Effector memory CD4-positive, alpha-beta T cell (primary cell): ENCODE measurements around the gene FAM32A.

Experiments used
- DNase-seq, 3 donors: peaks; one replicate each; pipeline ENCODE4 v3.0.0-alpha.2; 2020
- H3K27ac ChIP-seq: 2 replicates; pipeline ENCODE4 v1.7.0; 2013; ENCODE audit warnings: mild to moderate bottlenecking, low read length, moderate library complexity; ENCODE audit not compliant: insufficient read depth, poor library complexity, severe bottlenecking
- H3K27me3 ChIP-seq: replicated peaks from 2 replicates; pipeline ENCODE4 v1.7.0; 2013; ENCODE audit warnings: mild to moderate bottlenecking, low read length; ENCODE audit not compliant: insufficient read depth, control insufficient read depth, poor library complexity, severe bottlenecking
- H3K36me3 ChIP-seq: 2 replicates; pipeline ENCODE4 v1.7.0; 2013; ENCODE audit warnings: mild to moderate bottlenecking, low read length, moderate library complexity; ENCODE audit not compliant: control insufficient read depth, insufficient read depth
- H3K4me1 ChIP-seq: 2 replicates; pipeline ENCODE4 v1.7.0; 2013; ENCODE audit warnings: low read length, mild to moderate bottlenecking; ENCODE audit not compliant: control insufficient read depth, insufficient read depth, poor library complexity, severe bottlenecking
- H3K4me3 ChIP-seq: 2 replicates; pipeline ENCODE4 v1.7.0; 2013; ENCODE audit warnings: low read length, low read depth, mild to moderate bottlenecking; ENCODE audit not compliant: insufficient read depth, poor library complexity, severe bottlenecking
- H3K9me3 ChIP-seq: 2 replicates; pipeline ENCODE4 v1.7.0; 2013; ENCODE audit warnings: mild to moderate bottlenecking, low read length, moderate library complexity; ENCODE audit not compliant: control insufficient read depth

FAM32A gene

GRCh38 chr19:16188521-16188920 lies 3.3 kb downstream of the FAM32A start:
- no peaks in the 10 kb centered on the region for H3K27me3 ChIP-seq
- no peak for DNase-seq
- peaks cover 13% of the 10 kb centered on the region for H3K4me1 ChIP-seq
- no peaks in the 10 kb centered on the region for H3K9me3 ChIP-seq
- H3K27ac ChIP-seq = no peak overlapping the region
- H3K36me3 ChIP-seq = peaks cover 43% of the 10 kb centered on the region
- no peak overlapping the region for H3K4me3 ChIP-seq

GRCh38 chr19:16190198-16190597 lies 5.0 kb downstream of the FAM32A start:
- H3K4me1 ChIP-seq = peaks cover 8% of the 10 kb centered on the region
- no peaks in the 10 kb centered on the region for H3K27me3 ChIP-seq
- no peak overlapping the region for H3K4me3 ChIP-seq
- DNase-seq = no peak
- H3K9me3 ChIP-seq = no peaks in the 10 kb centered on the region
- H3K36me3 ChIP-seq = peaks cover 43% of the 10 kb centered on the region
- no peak overlapping the region for H3K27ac ChIP-seq

GRCh38 chr19:16190736-16191135 lies 5.5 kb downstream of the FAM32A start:
- H3K36me3 ChIP-seq = peaks cover 43% of the 10 kb centered on the region
- no peak for DNase-seq
- H3K27me3 ChIP-seq = no peaks in the 10 kb centered on the region
- H3K4me1 ChIP-seq = peaks cover 7% of the 10 kb centered on the region
- H3K9me3 ChIP-seq = no peaks in the 10 kb centered on the region
- no peak overlapping the region for H3K27ac ChIP-seq
- no peak overlapping the region for H3K4me3 ChIP-seq

- Histone ChIP-seq H3K9me3 (no peaks in the 10 kb centered on the region), H3K27ac (no peak overlapping the region), H3K36me3 (peaks cover 43% of the 10 kb centered on the region)
Measured at GRCh38 chr19:16191216-16191908, 6.2 kb downstream of the FAM32A start.

GRCh38 chr19:16193466-16193865 lies 8.3 kb downstream of the FAM32A start:
- Histone ChIP-seq H3K27me3 (no peaks in the 10 kb centered on the region), H3K4me3 (no peak overlapping the region), H3K27ac (no peak overlapping the region), H3K9me3 (no peaks in the 10 kb centered on the region), H3K4me1 (peaks cover 12% of the 10 kb centered on the region), H3K36me3 (peaks cover 31% of the 10 kb centered on the region)
- DNase-seq = no peak

More at GRCh38 chr19:16191216-16191908, 6.2 kb downstream of the FAM32A start:
- DNase-seq = no peak
- H3K27me3 ChIP-seq = no peaks in the 10 kb centered on the region
- H3K4me3 ChIP-seq = no peak overlapping the region
- peaks cover 2% of the 10 kb centered on the region for H3K4me1 ChIP-seq

- H3K27me3 ChIP-seq = no peaks in the 10 kb centered on the region
- no peak for DNase-seq
Measured at GRCh38 chr19:16197188-16197621, 12.0 kb downstream of the FAM32A start.

GRCh38 chr19:16197622-16198369 lies 12.6 kb downstream of the FAM32A start, which contains the start of gene AP1M1:
Gene AP1M1, plus strand, starts transcription at chr19:16197911. Its CDS starts 116 bp downstream, at chr19:16198027.
- no peaks in the 10 kb centered on the region for H3K9me3 ChIP-seq
- H3K4me1 ChIP-seq = peaks cover 17% of the 10 kb centered on the region
- DNase-seq = peak; percentile 97 to 99 (median 98)
- H3K4me3 ChIP-seq = peak within 1 kb of the TSS; percentile 84
- H3K27me3 ChIP-seq = no peaks in the 10 kb centered on the region
- H3K36me3 ChIP-seq = peaks cover 14% of the 10 kb centered on the region
- H3K27ac ChIP-seq = peak within 1 kb of the TSS; percentile 93

More at GRCh38 chr19:16197188-16197621, 12.0 kb downstream of the FAM32A start:
- H3K36me3 ChIP-seq = peaks cover 10% of the 10 kb centered on the region
- peak overlapping the region; percentile 84 for H3K4me3 ChIP-seq
- H3K4me1 ChIP-seq = peaks cover 17% of the 10 kb centered on the region
- no peaks in the 10 kb centered on the region for H3K9me3 ChIP-seq
- H3K27ac ChIP-seq = peak overlapping the region; percentile 93

- DNase-seq = no peak
- Histone ChIP-seq H3K9me3 (no peaks in the 10 kb centered on the region), H3K4me1 (peaks cover 17% of the 10 kb centered on the region), H3K36me3 (peaks cover 19% of the 10 kb centered on the region), H3K27ac (peak overlapping the region; percentile 93), H3K4me3 (peak overlapping the region; percentile 84), H3K27me3 (no peaks in the 10 kb centered on the region)
Measured at GRCh38 chr19:16198370-16198651, 13.1 kb downstream of the FAM32A start.

GRCh38 chr19:16199275-16199932 lies 14.2 kb downstream of the FAM32A start:
- H3K27me3 ChIP-seq = no peaks in the 10 kb centered on the region
- no peak overlapping the region for H3K27ac ChIP-seq
- H3K4me1 ChIP-seq = peaks cover 17% of the 10 kb centered on the region
- H3K9me3 ChIP-seq = no peaks in the 10 kb centered on the region
- peaks cover 30% of the 10 kb centered on the region for H3K36me3 ChIP-seq
- no peak overlapping the region for H3K4me3 ChIP-seq
- no peak for DNase-seq
